ENCODE data around the gene RGS8. TPM values are rescaled to one million over a fixed set of nuclear protein-coding genes. Genes with fewer than 3 reads are reported as not detected.

The RGS8 gene
- total and polyA plus RNA-seq, 2 donors (not counting 1 experiment from before 2014, with no cell fraction given), result not detected

DNA sequence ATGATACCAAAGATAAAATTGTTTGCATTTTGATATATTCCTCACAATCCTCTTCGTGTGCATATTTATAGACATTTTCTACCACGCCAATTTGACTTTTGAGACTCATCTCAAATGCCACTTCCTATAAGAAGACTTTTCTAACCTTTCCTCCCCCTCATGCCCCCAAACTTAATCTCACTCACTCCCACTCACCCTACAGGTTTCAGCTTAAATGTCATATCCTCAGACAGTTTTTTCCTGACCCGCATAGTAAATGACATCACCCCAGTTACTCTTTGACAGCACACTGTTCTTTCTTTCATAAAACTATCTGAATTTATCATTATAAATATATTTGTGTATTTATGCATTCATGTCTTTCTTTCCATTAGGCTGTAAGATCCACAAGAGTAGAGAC, 29.6 kb upstream of the RGS8 start:
- Mint-ChIP-seq H3K4me1 (peaks cover 15% of the 10 kb centered on the region), H3K27ac (no peak overlapping the region), H3K9me3 (ENCODE audit: insufficient read depth) (no peaks in the 10 kb centered on the region), H3K27me3 (peaks cover 2% of the 10 kb centered on the region), H3K4me3 (no peak overlapping the region)
- Histone ChIP-seq H3K36me3 (replicated peaks in 1 of 2; ENCODE audit: control extremely low read depth in 1 of 2, control insufficient read depth in 1 of 2, extremely low read depth in 1 of 2, insufficient read depth in 2 of 2, low read length in 1 of 2) (no peaks in the 10 kb centered on the region), H3K27me3 (replicated peaks in 1 of 4; ENCODE audit: control extremely low read depth in 1 of 4, control insufficient read depth in 3 of 4, insufficient read depth in 4 of 4, low read length in 3 of 4) (peaks cover 0 to 2% (median 0%) of the 10 kb centered on the region in 4 experiments), H3K4me3 (ENCODE audit: control extremely low read depth in 1 of 5, extremely low read depth in 1 of 5, insufficient read depth in 1 of 5, low read depth in 2 of 5, low read length in 4 of 5) (no peak overlapping the region), H3K27ac (ENCODE audit: low read length in 2 of 2) (no peak overlapping the region), H3K4me2 (replicated peaks; ENCODE audit: low read depth, low read length, poor library complexity, severe bottlenecking) (no peak overlapping the region), H4K20me1 (ENCODE audit: control insufficient read depth, insufficient read depth, low read length, poor library complexity, severe bottlenecking) (no peaks in the 10 kb centered on the region), H2AFZ (ENCODE audit: insufficient read depth, low read depth, low read length, poor library complexity, severe bottlenecking) (no peak overlapping the region), H3K79me2 (ENCODE audit: control insufficient read depth, insufficient read depth, low read length) (no peaks in the 10 kb centered on the region), H3K9me3 (ENCODE audit: control extremely low read depth in 1 of 3, control insufficient read depth in 2 of 3, insufficient read depth in 1 of 3, low read length in 2 of 3) (no peaks in the 10 kb centered on the region), H3K4me1 (ENCODE audit: control insufficient read depth in 2 of 2, insufficient read depth in 2 of 2, low read length in 2 of 2) (peaks cover 11 to 15% of the 10 kb centered on the region in 2 donors), H3K9ac (ENCODE audit: low read length) (no peak overlapping the region)
- TF ChIP-seq, protein P1, sequence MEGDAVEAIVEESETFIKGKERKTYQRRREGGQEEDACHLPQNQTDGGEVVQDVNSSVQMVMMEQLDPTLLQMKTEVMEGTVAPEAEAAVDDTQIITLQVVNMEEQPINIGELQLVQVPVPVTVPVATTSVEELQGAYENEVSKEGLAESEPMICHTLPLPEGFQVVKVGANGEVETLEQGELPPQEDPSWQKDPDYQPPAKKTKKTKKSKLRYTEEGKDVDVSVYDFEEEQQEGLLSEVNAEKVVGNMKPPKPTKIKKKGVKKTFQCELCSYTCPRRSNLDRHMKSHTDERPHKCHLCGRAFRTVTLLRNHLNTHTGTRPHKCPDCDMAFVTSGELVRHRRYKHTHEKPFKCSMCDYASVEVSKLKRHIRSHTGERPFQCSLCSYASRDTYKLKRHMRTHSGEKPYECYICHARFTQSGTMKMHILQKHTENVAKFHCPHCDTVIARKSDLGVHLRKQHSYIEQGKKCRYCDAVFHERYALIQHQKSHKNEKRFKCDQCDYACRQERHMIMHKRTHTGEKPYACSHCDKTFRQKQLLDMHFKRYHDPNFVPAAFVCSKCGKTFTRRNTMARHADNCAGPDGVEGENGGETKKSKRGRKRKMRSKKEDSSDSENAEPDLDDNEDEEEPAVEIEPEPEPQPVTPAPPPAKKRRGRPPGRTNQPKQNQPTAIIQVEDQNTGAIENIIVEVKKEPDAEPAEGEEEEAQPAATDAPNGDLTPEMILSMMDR (IDR thresholded peaks at IDR 0.05), result no peak
- TF ChIP-seq EZH2 (IDR thresholded peaks at IDR 0.05; ENCODE audit: borderline replicate concordance, insufficient read depth, low read depth, low read length, poor library complexity, severe bottlenecking), result no peak
- ChIA-PET POLR2A (no interaction called here), CTCF (no interaction called here)
- ATAC-seq (ENCODE audit: low read depth), result no peak
- intact Hi-C loops (cut with micrococcal nuclease), result no loop called here
- 54% methylated on average over 2 of the region's 3 CpGs for WGBS (ENCODE audit: insufficient coverage)
- no peak for DNase-seq

DNA sequence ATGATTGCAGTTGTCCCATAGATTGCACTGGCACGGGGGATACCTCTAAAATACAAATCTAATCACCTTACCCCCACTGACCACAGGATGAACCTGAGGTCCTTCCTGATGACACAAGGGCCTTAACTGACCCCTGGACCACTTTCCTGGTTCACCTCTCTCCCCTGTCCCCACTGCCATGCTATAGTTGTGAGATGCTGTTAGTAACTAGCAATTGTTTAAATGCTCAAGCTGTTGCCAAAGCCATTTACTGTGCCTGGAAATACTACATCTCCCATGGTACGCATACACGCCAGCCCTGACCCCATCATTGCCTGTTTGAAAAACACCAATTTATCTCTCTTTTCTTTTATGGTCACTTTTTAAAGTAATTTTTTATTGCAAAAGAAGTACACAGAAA, 29.1 kb upstream of the RGS8 start:
- no peak overlapping the region for H3K9ac ChIP-seq (ENCODE audit: low read length)
- Mint-ChIP-seq H3K4me3 (no peak overlapping the region), H3K27ac (peak overlapping the region; percentile 16), H3K27me3 (peaks cover 4% of the 10 kb centered on the region), H3K4me1 (peaks cover 15% of the 10 kb centered on the region), H3K9me3 (ENCODE audit: insufficient read depth) (no peaks in the 10 kb centered on the region)
- no peaks in the 10 kb centered on the region for H3K79me2 ChIP-seq (ENCODE audit: control insufficient read depth, insufficient read depth, low read length)
- H3K36me3 ChIP-seq (replicated peaks in 1 of 2; ENCODE audit: control extremely low read depth in 1 of 2, control insufficient read depth in 1 of 2, extremely low read depth in 1 of 2, insufficient read depth in 2 of 2, low read length in 1 of 2), result no peaks in the 10 kb centered on the region
- H3K27ac ChIP-seq (ENCODE audit: low read length in 2 of 2), result no peak overlapping the region
- WGBS (ENCODE audit: insufficient coverage), result 100% methylated on average over 1 of the region's 3 CpGs
- H3K4me2 ChIP-seq (replicated peaks; ENCODE audit: low read depth, low read length, poor library complexity, severe bottlenecking), result no peak overlapping the region
- intact Hi-C loops (cut with micrococcal nuclease), result no loop called here
- TF ChIP-seq EZH2 (IDR thresholded peaks at IDR 0.05; ENCODE audit: borderline replicate concordance, insufficient read depth, low read depth, low read length, poor library complexity, severe bottlenecking), result no peak
- TF ChIP-seq, protein P1 (IDR thresholded peaks at IDR 0.05), result no peak
- no peak for ATAC-seq (ENCODE audit: low read depth)
- H3K9me3 ChIP-seq (ENCODE audit: control extremely low read depth in 1 of 3, control insufficient read depth in 2 of 3, insufficient read depth in 1 of 3, low read length in 2 of 3), result no peaks in the 10 kb centered on the region
- peaks cover 0 to 2% (median 0%) of the 10 kb centered on the region in 4 experiments for H3K27me3 ChIP-seq (replicated peaks in 1 of 4; ENCODE audit: control extremely low read depth in 1 of 4, control insufficient read depth in 3 of 4, insufficient read depth in 4 of 4, low read length in 3 of 4)
- no peak for DNase-seq
- H2AFZ ChIP-seq (ENCODE audit: insufficient read depth, low read depth, low read length, poor library complexity, severe bottlenecking), result no peak overlapping the region
- CTCF ChIA-PET, result no interaction called here
- peaks cover 11 to 15% of the 10 kb centered on the region in 2 donors for H3K4me1 ChIP-seq (ENCODE audit: control insufficient read depth in 2 of 2, insufficient read depth in 2 of 2, low read length in 2 of 2)
- no peak overlapping the region for H3K4me3 ChIP-seq (ENCODE audit: control extremely low read depth in 1 of 5, extremely low read depth in 1 of 5, insufficient read depth in 1 of 5, low read depth in 2 of 5, low read length in 4 of 5)
- POLR2A ChIA-PET, result no interaction called here
- H4K20me1 ChIP-seq (ENCODE audit: control insufficient read depth, insufficient read depth, low read length, poor library complexity, severe bottlenecking), result no peaks in the 10 kb centered on the region
